ENCODE data around the gene CAPN1. TPM values are rescaled to one million over a fixed set of nuclear protein-coding genes. Genes with fewer than 3 reads are reported as not detected.

Gene CAPN1
- total and polyA plus RNA-seq, 2 of the 13 experiments (the other 11 are each of a cell fraction or from before 2014, with no cell fraction given), result 57.3 to 82.6 TPM

DNA sequence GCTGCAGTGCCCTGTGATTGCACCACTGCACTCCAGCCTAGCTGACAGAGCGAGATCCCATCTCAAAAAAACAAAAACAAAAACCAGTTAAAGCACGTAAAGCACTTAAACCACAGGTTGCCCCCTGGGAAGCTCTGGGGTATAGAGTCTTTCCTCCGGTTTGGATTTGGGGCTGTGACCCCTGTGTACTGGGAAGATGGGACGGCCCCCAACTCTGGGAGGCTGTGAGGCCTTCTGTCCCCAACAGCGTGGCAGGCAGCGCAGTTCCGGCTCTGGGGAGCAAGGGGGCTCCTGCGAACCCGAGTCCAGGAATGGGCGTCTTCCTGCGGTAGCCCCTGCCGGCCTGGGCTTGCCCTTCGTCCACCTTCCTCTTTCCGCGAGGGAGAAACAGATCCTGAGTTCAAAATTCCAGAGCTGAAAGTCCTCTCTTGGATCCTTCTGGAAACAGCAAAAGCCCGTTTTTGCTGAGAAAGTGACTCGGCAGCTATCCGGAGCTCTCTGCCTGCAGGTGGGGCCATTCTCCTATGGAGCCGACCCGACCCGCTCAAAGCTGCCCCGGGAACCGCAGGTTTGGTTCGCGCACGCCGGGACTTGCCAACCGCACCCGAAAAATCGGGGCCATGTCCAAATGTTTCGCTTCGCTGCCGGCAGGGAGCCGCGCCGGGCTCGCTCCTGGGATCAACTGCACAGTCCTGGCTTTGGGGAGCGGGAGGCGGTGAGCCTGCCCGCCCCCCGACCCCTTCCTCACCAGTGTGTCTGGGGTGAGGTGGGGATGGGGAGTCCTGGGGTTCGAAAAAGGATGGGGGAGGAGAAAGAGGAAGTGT is 43.8 kb downstream of the CAPN1 start (continued):
- TF ChIP-seq, protein P1, sequence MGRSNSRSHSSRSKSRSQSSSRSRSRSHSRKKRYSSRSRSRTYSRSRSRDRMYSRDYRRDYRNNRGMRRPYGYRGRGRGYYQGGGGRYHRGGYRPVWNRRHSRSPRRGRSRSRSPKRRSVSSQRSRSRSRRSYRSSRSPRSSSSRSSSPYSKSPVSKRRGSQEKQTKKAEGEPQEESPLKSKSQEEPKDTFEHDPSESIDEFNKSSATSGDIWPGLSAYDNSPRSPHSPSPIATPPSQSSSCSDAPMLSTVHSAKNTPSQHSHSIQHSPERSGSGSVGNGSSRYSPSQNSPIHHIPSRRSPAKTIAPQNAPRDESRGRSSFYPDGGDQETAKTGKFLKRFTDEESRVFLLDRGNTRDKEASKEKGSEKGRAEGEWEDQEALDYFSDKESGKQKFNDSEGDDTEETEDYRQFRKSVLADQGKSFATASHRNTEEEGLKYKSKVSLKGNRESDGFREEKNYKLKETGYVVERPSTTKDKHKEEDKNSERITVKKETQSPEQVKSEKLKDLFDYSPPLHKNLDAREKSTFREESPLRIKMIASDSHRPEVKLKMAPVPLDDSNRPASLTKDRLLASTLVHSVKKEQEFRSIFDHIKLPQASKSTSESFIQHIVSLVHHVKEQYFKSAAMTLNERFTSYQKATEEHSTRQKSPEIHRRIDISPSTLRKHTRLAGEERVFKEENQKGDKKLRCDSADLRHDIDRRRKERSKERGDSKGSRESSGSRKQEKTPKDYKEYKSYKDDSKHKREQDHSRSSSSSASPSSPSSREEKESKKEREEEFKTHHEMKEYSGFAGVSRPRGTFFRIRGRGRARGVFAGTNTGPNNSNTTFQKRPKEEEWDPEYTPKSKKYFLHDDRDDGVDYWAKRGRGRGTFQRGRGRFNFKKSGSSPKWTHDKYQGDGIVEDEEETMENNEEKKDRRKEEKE (IDR thresholded peaks at IDR 0.05), result no peak
- no peak for TF ChIP-seq RARA (CRISPR knock-in tag; IDR thresholded peaks at IDR 0.05)
- no peak for TF ChIP-seq AGO2 (optimal IDR thresholded peaks at IDR 0.05; ENCODE audit: low read depth, low read length)
- TF ChIP-seq ZNF713 (CRISPR knock-in tag; IDR thresholded peaks at IDR 0.05), result peak; percentile 43; the same call in 1 of the 2 replicates
- TF ChIP-seq MBD4 (IDR thresholded peaks at IDR 0.05; ENCODE audit: borderline replicate concordance, low read length), result no peak
- TF ChIP-seq EHMT2 (IDR thresholded peaks at IDR 0.05; ENCODE audit: borderline replicate concordance, low read depth, low read length), result no peak
- no peak for TF ChIP-seq ARNT2 (CRISPR knock-in tag; IDR thresholded peaks at IDR 0.05; ENCODE audit: low read depth)
- peak; percentile 61; the same call in 1 of the 2 replicates for TF ChIP-seq ZBTB42 (CRISPR knock-in tag; IDR thresholded peaks at IDR 0.05)
- TF ChIP-seq CENPX (CRISPR knock-in tag; IDR thresholded peaks at IDR 0.05), result no peak
- TF ChIP-seq, protein P2, sequence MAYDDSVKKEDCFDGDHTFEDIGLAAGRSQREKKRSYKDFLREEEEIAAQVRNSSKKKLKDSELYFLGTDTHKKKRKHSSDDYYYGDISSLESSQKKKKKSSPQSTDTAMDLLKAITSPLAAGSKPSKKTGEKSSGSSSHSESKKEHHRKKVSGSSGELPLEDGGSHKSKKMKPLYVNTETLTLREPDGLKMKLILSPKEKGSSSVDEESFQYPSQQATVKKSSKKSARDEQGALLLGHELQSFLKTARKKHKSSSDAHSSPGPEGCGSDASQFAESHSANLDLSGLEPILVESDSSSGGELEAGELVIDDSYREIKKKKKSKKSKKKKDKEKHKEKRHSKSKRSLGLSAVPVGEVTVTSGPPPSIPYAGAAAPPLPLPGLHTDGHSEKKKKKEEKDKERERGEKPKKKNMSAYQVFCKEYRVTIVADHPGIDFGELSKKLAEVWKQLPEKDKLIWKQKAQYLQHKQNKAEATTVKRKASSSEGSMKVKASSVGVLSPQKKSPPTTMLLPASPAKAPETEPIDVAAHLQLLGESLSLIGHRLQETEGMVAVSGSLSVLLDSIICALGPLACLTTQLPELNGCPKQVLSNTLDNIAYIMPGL (CRISPR knock-in tag; IDR thresholded peaks at IDR 0.05; ENCODE audit: borderline replicate concordance in 1 of 2, low read depth in 1 of 2), result peak; percentile 88 to 94; a peak in 3 of 4 replicates
- no peak for TF ChIP-seq ZFP82 (CRISPR knock-in tag; IDR thresholded peaks at IDR 0.05; ENCODE audit: borderline replicate concordance)
- TF ChIP-seq ZNF788 (CRISPR knock-in tag; IDR thresholded peaks at IDR 0.05; ENCODE audit: borderline replicate concordance), result peak; percentile 11; the same call in 1 of the 2 replicates
- TF ChIP-seq ZNF781 (CRISPR knock-in tag; IDR thresholded peaks at IDR 0.05; ENCODE audit: borderline replicate concordance, not compliant biosample characterization), result peak; percentile 65
- no peak for TF ChIP-seq ARNTL (CRISPR knock-in tag; IDR thresholded peaks at IDR 0.05)
- TF ChIP-seq, protein P3, sequence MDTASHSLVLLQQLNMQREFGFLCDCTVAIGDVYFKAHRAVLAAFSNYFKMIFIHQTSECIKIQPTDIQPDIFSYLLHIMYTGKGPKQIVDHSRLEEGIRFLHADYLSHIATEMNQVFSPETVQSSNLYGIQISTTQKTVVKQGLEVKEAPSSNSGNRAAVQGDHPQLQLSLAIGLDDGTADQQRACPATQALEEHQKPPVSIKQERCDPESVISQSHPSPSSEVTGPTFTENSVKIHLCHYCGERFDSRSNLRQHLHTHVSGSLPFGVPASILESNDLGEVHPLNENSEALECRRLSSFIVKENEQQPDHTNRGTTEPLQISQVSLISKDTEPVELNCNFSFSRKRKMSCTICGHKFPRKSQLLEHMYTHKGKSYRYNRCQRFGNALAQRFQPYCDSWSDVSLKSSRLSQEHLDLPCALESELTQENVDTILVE (CRISPR knock-in tag; IDR thresholded peaks at IDR 0.05), result no peak
- TF ChIP-seq, protein P4, sequence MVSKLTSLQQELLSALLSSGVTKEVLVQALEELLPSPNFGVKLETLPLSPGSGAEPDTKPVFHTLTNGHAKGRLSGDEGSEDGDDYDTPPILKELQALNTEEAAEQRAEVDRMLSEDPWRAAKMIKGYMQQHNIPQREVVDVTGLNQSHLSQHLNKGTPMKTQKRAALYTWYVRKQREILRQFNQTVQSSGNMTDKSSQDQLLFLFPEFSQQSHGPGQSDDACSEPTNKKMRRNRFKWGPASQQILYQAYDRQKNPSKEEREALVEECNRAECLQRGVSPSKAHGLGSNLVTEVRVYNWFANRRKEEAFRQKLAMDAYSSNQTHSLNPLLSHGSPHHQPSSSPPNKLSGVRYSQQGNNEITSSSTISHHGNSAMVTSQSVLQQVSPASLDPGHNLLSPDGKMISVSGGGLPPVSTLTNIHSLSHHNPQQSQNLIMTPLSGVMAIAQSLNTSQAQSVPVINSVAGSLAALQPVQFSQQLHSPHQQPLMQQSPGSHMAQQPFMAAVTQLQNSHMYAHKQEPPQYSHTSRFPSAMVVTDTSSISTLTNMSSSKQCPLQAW (CRISPR knock-in tag; IDR thresholded peaks at IDR 0.05), result peak; percentile 32; the same call in 1 of the 2 replicates
- no peak for TF ChIP-seq NFKBIZ (CRISPR knock-in tag; IDR thresholded peaks at IDR 0.05)
